Mesothelial cell of epicardium (in vitro differentiated cells): ENCODE data around the gene UGP2. TPM values are rescaled to one million over a fixed set of nuclear protein-coding genes. Genes with fewer than 3 reads are reported as not detected.
A peak's percentile ranks its signal among the peaks of the same experiment; 100 is the strongest.

Source experiments
- DNase-seq, 2 experiments: peaks; one replicate each; pipeline ENCODE4 v3.0.0; 2021; ENCODE audit warnings: low spot score in 2 of 2; ENCODE audit not compliant: unreplicated experiment in 2 of 2
- H3K27ac Mint-ChIP-seq: 2 replicates; pipeline ENCODE4 v1.8.0; 2021; ENCODE audit warnings: mixed read lengths
- H3K27me3 Mint-ChIP-seq: 2 replicates; pipeline ENCODE4 v1.8.0; 2021; ENCODE audit warnings: low read depth, mixed read lengths
- H3K36me3 Mint-ChIP-seq: 2 replicates; pipeline ENCODE4 v1.8.0; 2021; ENCODE audit warnings: mixed read lengths
- H3K4me1 Mint-ChIP-seq: 2 replicates; pipeline ENCODE4 v1.8.0; 2021; ENCODE audit warnings: mixed read lengths
- H3K4me3 Mint-ChIP-seq: 2 replicates; pipeline ENCODE4 v1.8.0; 2021; ENCODE audit warnings: mild to moderate bottlenecking, moderate library complexity, mixed read lengths
- H3K9me3 Mint-ChIP-seq: 2 replicates; pipeline ENCODE4 v1.8.0; 2021; ENCODE audit warnings: mixed read lengths
- total RNA-seq: library from RNA; stranded (reverse); gene quantifications from 3 replicates; pipeline ENCODE4 v1.2.1, GENCODE V29; 2021
- TF ChIP-seq, protein P1 (sequence below): fragments of 200-600 bp; sonication (generic); IDR thresholded peaks from one replicate; pipeline ENCODE4 v1.5.0; 2021; ENCODE audit warnings: antibody characterized with exemption; ENCODE audit not compliant: unreplicated experiment

Gene UGP2
- total RNA-seq, 1 donor from 2014 or later, result 92.6 TPM

DNA sequence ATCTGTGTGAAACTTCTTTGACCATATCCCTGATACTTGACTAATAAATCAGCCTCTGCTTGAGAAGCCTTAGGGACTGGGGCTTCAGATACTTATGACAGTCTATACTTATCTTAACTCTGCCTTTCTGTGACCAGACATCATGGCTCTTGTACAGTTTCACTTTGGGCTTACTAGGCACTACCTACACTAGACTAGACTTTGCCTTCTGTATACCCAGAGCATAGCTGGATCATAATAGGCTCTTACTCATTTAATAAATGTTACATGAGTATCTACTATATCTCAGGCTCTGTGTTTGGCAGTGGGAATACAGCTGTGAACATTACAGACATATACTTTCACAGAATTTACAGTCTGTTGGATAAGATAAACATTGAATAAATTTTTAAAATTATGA lies 9.0 kb downstream of the UGP2 start:
- Mint-ChIP-seq H3K4me1 (peaks cover 74% of the 10 kb centered on the region), H3K27ac (peak overlapping the region; percentile 52)
- no peak for DNase-seq

DNA sequence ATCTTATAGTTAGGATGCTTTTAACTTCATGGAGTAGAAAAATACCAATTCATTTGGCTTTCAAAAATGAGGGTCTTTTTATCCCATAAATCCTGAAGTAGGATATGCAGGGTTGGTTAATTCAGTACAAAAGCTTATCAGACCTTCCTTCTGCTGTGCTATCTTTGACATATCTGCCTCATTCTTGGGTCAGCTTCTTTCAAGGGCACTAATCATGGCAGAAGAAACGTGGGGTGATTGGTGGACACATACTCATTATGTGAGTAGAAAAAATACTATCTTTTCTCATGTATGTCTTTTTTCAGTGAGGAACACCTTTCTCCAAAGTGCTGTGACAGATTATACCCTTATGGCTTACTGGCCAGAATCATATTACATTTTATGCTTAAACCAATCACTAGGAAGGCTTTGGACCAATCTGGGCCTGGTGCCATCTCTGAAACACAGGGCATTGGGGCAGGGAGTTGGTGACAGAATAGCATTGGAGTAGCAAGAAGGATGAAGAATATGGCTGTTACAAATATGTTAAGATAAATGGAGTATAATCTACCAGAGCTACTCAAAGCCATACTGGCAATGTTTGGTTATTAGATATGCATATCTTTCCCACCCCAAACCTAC lies 10.1 kb downstream of the UGP2 start:
- Mint-ChIP-seq H3K36me3 (peaks cover 9% of the 10 kb centered on the region), H3K27ac (no peak overlapping the region), H3K9me3 (no peaks in the 10 kb centered on the region), H3K4me3 (no peak overlapping the region), H3K4me1 (peaks cover 64% of the 10 kb centered on the region), H3K27me3 (no peaks in the 10 kb centered on the region)
- DNase-seq, result no peak
- TF ChIP-seq, protein P1, sequence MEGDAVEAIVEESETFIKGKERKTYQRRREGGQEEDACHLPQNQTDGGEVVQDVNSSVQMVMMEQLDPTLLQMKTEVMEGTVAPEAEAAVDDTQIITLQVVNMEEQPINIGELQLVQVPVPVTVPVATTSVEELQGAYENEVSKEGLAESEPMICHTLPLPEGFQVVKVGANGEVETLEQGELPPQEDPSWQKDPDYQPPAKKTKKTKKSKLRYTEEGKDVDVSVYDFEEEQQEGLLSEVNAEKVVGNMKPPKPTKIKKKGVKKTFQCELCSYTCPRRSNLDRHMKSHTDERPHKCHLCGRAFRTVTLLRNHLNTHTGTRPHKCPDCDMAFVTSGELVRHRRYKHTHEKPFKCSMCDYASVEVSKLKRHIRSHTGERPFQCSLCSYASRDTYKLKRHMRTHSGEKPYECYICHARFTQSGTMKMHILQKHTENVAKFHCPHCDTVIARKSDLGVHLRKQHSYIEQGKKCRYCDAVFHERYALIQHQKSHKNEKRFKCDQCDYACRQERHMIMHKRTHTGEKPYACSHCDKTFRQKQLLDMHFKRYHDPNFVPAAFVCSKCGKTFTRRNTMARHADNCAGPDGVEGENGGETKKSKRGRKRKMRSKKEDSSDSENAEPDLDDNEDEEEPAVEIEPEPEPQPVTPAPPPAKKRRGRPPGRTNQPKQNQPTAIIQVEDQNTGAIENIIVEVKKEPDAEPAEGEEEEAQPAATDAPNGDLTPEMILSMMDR, result no peak

More for the DNA sequence above, 9.0 kb downstream of the UGP2 start:
- peaks cover 2% of the 10 kb centered on the region for H3K36me3 Mint-ChIP-seq
- no peaks in the 10 kb centered on the region for H3K27me3 Mint-ChIP-seq
- no peak overlapping the region for H3K4me3 Mint-ChIP-seq
- H3K9me3 Mint-ChIP-seq, result no peaks in the 10 kb centered on the region
- TF ChIP-seq, protein P1, result no peak

DNA sequence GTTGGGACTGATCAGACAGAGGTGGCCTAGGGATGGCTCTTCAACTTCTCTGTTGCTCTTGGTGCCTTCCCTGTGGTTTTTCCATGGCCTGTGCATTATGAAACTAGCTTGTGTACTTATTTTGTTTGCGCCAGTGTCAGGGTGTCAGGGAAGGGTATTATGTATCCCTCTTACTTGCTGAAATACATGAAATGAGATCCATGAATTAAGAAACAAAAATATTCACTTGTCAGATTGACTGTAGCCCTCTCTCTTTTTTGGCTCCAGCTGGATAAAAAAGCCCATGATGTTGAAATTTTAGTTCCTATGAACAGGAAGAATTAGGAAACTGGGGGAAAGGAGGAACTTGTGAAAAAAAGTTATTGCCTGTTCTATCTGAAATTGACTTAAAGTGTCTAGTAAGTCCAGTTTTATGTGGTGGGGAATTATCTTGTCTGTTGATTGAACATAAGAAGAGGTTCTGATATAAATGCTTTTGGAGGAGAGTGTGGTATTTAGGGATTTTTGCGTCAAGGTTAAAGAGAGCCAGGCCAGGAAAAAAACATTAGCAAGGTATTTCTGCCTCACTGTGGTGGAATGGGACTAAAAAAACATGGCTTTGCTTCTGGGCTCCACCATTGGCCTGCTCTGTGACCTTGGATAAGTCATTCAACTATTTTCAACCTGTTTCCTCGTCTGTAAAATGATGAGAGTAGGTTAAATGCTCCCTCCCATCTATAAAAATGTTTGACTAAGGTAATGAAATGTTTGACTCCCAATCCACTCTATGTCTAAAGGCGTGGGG lies 12.0 kb downstream of the UGP2 start:
- no peak for DNase-seq
- TF ChIP-seq, protein P1, result no peak
- peak overlapping the region; percentile 52 for H3K27ac Mint-ChIP-seq
- peaks cover 6% of the 10 kb centered on the region for H3K9me3 Mint-ChIP-seq
- H3K36me3 Mint-ChIP-seq, result peaks cover 19% of the 10 kb centered on the region
- peaks cover 51% of the 10 kb centered on the region for H3K4me1 Mint-ChIP-seq
- H3K4me3 Mint-ChIP-seq, result no peak overlapping the region
- no peaks in the 10 kb centered on the region for H3K27me3 Mint-ChIP-seq

DNA sequence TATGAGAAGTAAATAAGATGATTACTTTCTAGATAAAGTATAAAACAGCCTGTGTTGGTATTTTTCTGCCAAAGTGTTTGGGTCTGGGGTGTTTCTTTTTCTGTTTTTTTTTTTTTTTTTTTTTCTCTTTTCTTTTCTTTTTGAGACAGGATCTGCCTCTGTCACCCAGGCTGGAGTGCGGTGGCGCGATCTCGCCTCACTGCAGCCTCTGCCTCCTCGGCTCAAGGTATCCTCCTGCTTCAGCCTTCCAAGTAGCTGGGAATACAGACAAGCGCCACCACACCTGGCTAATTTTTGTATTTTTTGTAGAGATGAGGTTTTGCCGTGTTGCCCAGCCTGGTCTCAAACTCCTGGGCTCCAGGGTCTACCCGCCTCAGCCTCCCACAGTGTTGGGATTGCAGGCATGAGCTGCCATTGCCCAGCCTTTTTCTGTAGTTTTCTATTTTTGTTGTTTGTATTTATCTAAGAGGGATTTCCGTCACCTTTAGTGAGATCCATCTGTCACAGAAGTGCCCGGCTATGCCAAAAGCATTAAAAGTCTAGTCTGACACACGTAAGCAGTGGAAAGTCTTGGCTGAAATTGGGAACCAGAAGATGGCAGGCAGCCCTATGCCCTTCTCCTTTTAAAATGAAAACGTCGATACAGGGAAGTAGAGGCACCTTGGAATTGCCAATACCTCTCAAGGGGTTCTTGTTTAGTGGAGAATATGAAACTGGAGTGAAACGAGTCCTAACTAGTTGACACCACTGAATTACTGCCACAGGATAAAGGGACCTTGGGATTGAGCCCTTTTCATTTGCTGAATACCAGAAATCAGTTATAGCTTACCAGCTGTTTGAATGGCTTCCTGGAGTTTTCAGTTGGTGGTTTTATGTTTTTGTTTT lies 14.0 kb downstream of the UGP2 start:
- Mint-ChIP-seq H3K9me3 (peaks cover 6% of the 10 kb centered on the region), H3K4me3 (no peak overlapping the region), H3K36me3 (peaks cover 32% of the 10 kb centered on the region), H3K4me1 (peaks cover 35% of the 10 kb centered on the region), H3K27ac (no peak overlapping the region), H3K27me3 (no peaks in the 10 kb centered on the region)
- TF ChIP-seq, protein P1, result no peak
- no peak for DNase-seq

DNA sequence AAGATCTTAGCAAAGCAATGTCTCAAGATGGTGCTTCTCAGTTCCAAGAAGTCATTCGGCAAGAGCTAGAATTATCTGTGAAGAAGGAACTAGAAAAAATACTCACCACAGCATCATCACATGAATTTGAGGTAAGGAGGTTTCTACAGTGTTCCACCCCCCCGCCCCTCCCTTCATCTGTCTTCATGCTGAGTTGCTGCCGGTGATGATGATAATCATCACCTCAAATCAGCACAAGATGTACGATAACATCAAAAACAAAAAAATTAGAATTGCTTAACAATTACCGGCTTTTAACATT lies 14.6 kb downstream of the UGP2 start:
- H3K36me3 Mint-ChIP-seq, result peaks cover 32% of the 10 kb centered on the region
- peaks cover 29% of the 10 kb centered on the region for H3K4me1 Mint-ChIP-seq
- no peak overlapping the region for H3K4me3 Mint-ChIP-seq
- no peak overlapping the region for H3K27ac Mint-ChIP-seq
- peaks cover 6% of the 10 kb centered on the region for H3K9me3 Mint-ChIP-seq
- H3K27me3 Mint-ChIP-seq, result no peaks in the 10 kb centered on the region
- DNase-seq, result no peak
- TF ChIP-seq, protein P1, result no peak
